ENCODE results near the gene EFHD1.
"Not testable (repeated sequence)": the region's sequence is repeated elsewhere in the genome, so short reads cannot be mapped to it uniquely, and the experiment has no call there.

Gene EFHD1

GRCh38 chr2:232699110-232699509 is 65.7 kb downstream of the EFHD1 start:
- H3K27ac Mint-ChIP-seq: peak overlapping the region; percentile 92
- H3K27me3 Mint-ChIP-seq: peaks cover 2% of the 10 kb centered on the region
- no peaks in the 10 kb centered on the region for H3K9me3 Mint-ChIP-seq
- H3K4me3 Mint-ChIP-seq: peak overlapping the region; percentile 93
- H3K36me3 Mint-ChIP-seq (ENCODE audit: low read depth): peaks cover 55% of the 10 kb centered on the region
- peaks cover 35% of the 10 kb centered on the region for H3K4me1 Mint-ChIP-seq (ENCODE audit: low read depth)
- intact Hi-C loops (cut with micrococcal nuclease): no loop called here

GRCh38 chr2:232700154-232700553 is 66.8 kb downstream of the EFHD1 start:
- Mint-ChIP-seq H3K27ac (peak overlapping the region; percentile 23), H3K36me3 (ENCODE audit: low read depth) (peaks cover 65% of the 10 kb centered on the region), H3K9me3 (no peaks in the 10 kb centered on the region), H3K4me1 (ENCODE audit: low read depth) (peaks cover 35% of the 10 kb centered on the region), H3K27me3 (no peaks in the 10 kb centered on the region), H3K4me3 (no peak overlapping the region)
- intact Hi-C loops (cut with micrococcal nuclease): no loop called here

- no peaks in the 10 kb centered on the region for H3K9me3 Mint-ChIP-seq
- no peaks in the 10 kb centered on the region for H3K4me1 Mint-ChIP-seq (ENCODE audit: low read depth)
- H3K27ac Mint-ChIP-seq: no peak overlapping the region
- intact Hi-C loops (cut with micrococcal nuclease): no loop called here
- H3K27me3 Mint-ChIP-seq: no peaks in the 10 kb centered on the region
- H3K4me3 Mint-ChIP-seq: no peak overlapping the region
- peaks cover 76% of the 10 kb centered on the region for H3K36me3 Mint-ChIP-seq (ENCODE audit: low read depth)
These were observed 73.7 kb downstream of the EFHD1 start for GRCh38 chr2:232707076-232707475.

- Mint-ChIP-seq H3K36me3 (ENCODE audit: low read depth) (peaks cover 67% of the 10 kb centered on the region), H3K9me3 (no peaks in the 10 kb centered on the region), H3K27me3 (no peaks in the 10 kb centered on the region), H3K27ac (no peak overlapping the region), H3K4me3 (no peak overlapping the region), H3K4me1 (ENCODE audit: low read depth) (peaks cover 18% of the 10 kb centered on the region)
- intact Hi-C loops (cut with micrococcal nuclease): no loop called here
These were observed 80.1 kb downstream of the EFHD1 start for GRCh38 chr2:232713505-232713904.

GRCh38 chr2:232714969-232715368 is 81.6 kb downstream of the EFHD1 start:
- no peak overlapping the region for H3K4me3 Mint-ChIP-seq
- H3K27ac Mint-ChIP-seq: no peak overlapping the region
- H3K36me3 Mint-ChIP-seq (ENCODE audit: low read depth): peaks cover 73% of the 10 kb centered on the region
- H3K4me1 Mint-ChIP-seq (ENCODE audit: low read depth): peaks cover 28% of the 10 kb centered on the region
- H3K9me3 Mint-ChIP-seq: no peaks in the 10 kb centered on the region
- H3K27me3 Mint-ChIP-seq: no peaks in the 10 kb centered on the region
- intact Hi-C loops (cut with micrococcal nuclease): no loop called here

GRCh38 chr2:232720056-232720455 is 86.7 kb downstream of the EFHD1 start:
- peaks cover 90% of the 10 kb centered on the region for H3K36me3 Mint-ChIP-seq (ENCODE audit: low read depth)
- H3K27ac Mint-ChIP-seq, H3K27me3 Mint-ChIP-seq: not testable (repeated sequence)

GRCh38 chr2:232721261-232721660 is 87.9 kb downstream of the EFHD1 start:
- no peaks in the 10 kb centered on the region for H3K27me3 Mint-ChIP-seq
- intact Hi-C loops (cut with micrococcal nuclease): no loop called here
- H3K9me3 Mint-ChIP-seq: peaks cover 12% of the 10 kb centered on the region
- H3K36me3 Mint-ChIP-seq (ENCODE audit: low read depth): peaks cover 90% of the 10 kb centered on the region
- H3K4me3 Mint-ChIP-seq: no peak overlapping the region
- peaks cover 39% of the 10 kb centered on the region for H3K4me1 Mint-ChIP-seq (ENCODE audit: low read depth)
- peak overlapping the region; percentile 4 for H3K27ac Mint-ChIP-seq

More at GRCh38 chr2:232720056-232720455, 86.7 kb downstream of the EFHD1 start:
- peaks cover 12% of the 10 kb centered on the region for H3K9me3 Mint-ChIP-seq
- intact Hi-C loops (cut with micrococcal nuclease); H3K4me3 Mint-ChIP-seq: not testable (repeated sequence)
- peaks cover 39% of the 10 kb centered on the region for H3K4me1 Mint-ChIP-seq (ENCODE audit: low read depth)

- Mint-ChIP-seq H3K27ac (peak overlapping the region; percentile 4), H3K4me1 (ENCODE audit: low read depth) (peaks cover 39% of the 10 kb centered on the region), H3K36me3 (ENCODE audit: low read depth) (peaks cover 88% of the 10 kb centered on the region), H3K27me3 (no peaks in the 10 kb centered on the region), H3K9me3 (peaks cover 12% of the 10 kb centered on the region), H3K4me3 (no peak overlapping the region)
- intact Hi-C loops (cut with micrococcal nuclease): no loop called here
These were observed 88.5 kb downstream of the EFHD1 start for GRCh38 chr2:232721882-232722281.

GRCh38 chr2:232723027-232723426 is 89.6 kb downstream of the EFHD1 start:
- H3K9me3 Mint-ChIP-seq: peaks cover 12% of the 10 kb centered on the region
- H3K27me3 Mint-ChIP-seq: no peaks in the 10 kb centered on the region
- no peak overlapping the region for H3K27ac Mint-ChIP-seq
- peaks cover 88% of the 10 kb centered on the region for H3K36me3 Mint-ChIP-seq (ENCODE audit: low read depth)
- peaks cover 41% of the 10 kb centered on the region for H3K4me1 Mint-ChIP-seq (ENCODE audit: low read depth)
- no peak overlapping the region for H3K4me3 Mint-ChIP-seq
- intact Hi-C loops (cut with micrococcal nuclease): no loop called here

- intact Hi-C loops (cut with micrococcal nuclease): no loop called here
- H3K4me3 Mint-ChIP-seq: no peak overlapping the region
- H3K4me1 Mint-ChIP-seq (ENCODE audit: low read depth): peaks cover 13% of the 10 kb centered on the region
- H3K9me3 Mint-ChIP-seq: no peaks in the 10 kb centered on the region
- H3K27me3 Mint-ChIP-seq: no peaks in the 10 kb centered on the region
- H3K36me3 Mint-ChIP-seq (ENCODE audit: low read depth): peaks cover 70% of the 10 kb centered on the region
- H3K27ac Mint-ChIP-seq: no peak overlapping the region
These were observed 95.4 kb downstream of the EFHD1 start for GRCh38 chr2:232728785-232729184.

- H3K36me3 Mint-ChIP-seq (ENCODE audit: low read depth): peaks cover 63% of the 10 kb centered on the region
- intact Hi-C loops (cut with micrococcal nuclease): no loop called here
- H3K27me3 Mint-ChIP-seq: no peaks in the 10 kb centered on the region
- H3K27ac Mint-ChIP-seq: no peak overlapping the region
- no peak overlapping the region for H3K4me3 Mint-ChIP-seq
- no peaks in the 10 kb centered on the region for H3K9me3 Mint-ChIP-seq
- peaks cover 13% of the 10 kb centered on the region for H3K4me1 Mint-ChIP-seq (ENCODE audit: low read depth)
These were observed 98.1 kb downstream of the EFHD1 start for GRCh38 chr2:232731470-232731869.

Data from dendritic cell treated with granulocyte-macrophage colony-stimulating factor and Interleukin-4, amounts not matched to agents 40 ng/mL and 50 ng/mL, for 4 days (primary cell).